GM12892 (cell line): ENCODE measurements around the gene GRM7.

ENCODE experiments used
- POLR2A ChIP-seq: IDR thresholded peaks from 2 replicates; pipeline ENCODE4 v1.6.1; 2011; ENCODE audit warnings: low read depth, low read length, control low read depth
- POLR2AphosphoS5 ChIP-seq: IDR thresholded peaks from 2 replicates; pipeline ENCODE4 v1.6.1; 2011; ENCODE audit warnings: low read depth, low read length, control low read depth
- TAF1 ChIP-seq: IDR thresholded peaks from 2 replicates; pipeline ENCODE4 v1.6.1; 2011; ENCODE audit warnings: low read depth, mild to moderate bottlenecking, control low read depth, low read length, borderline replicate concordance

- no peak for TF ChIP-seq POLR2A
- no peak for TF ChIP-seq POLR2AphosphoS5
- no peak for TF ChIP-seq TAF1
Measured at GRCh38 chr3:7759630-7760029, 898.7 kb downstream of the GRM7 start.
